HG03103 (cell line): ENCODE results near the gene MED13L.

ENCODE experiments used
- ATAC-seq: cut with Tn5 transposase; IDR thresholded peaks from one replicate; pipeline ENCODE4 v1.9.1; 2021; ENCODE audit warnings: low read depth; ENCODE audit not compliant: unreplicated experiment

MED13L gene

GRCh38 chr12:116188581-116188980 lies 88.9 kb downstream of the MED13L start:
- ATAC-seq = no peak

DNA sequence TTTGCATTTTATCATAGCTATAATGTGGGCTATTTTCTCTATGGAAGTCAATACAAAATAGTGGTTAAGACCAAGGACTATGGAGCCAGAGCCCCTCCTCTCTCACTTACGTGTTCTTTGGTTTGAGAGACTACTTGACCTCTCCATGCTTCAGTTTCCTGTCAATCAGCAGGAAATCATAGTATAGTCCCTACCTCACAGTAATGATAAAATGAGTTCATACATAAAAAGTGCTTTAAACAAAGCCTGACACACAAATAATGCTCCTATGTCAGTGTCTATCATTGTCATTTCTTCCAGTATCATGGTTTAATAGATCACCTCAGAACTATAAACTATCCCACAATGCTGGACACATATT lies 90.4 kb downstream of the MED13L start:
- no peak for ATAC-seq

- ATAC-seq = no peak
These were observed 90.9 kb downstream of the MED13L start for GRCh38 chr12:116186482-116187150.

DNA sequence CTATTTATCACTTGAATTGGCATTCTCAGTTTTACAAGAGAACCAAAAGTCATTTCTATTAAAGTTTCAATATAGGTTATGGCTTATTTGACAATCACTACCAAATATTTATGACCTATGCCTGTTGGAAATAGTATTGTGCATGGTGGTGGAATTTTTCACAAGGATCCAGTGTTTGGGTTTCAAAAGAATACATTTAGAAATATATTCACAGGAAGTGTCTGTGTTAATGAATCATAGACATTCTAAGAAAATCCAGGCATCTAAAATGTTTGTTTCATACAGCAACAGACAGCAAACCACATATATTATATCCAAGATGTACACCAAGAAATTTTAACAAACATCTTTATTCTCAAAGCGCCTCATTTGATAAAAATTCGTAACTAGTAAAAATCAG lies 92.7 kb downstream of the MED13L start:
- ATAC-seq = no peak

- ATAC-seq = no peak
These were observed 93.8 kb downstream of the MED13L start for GRCh38 chr12:116183741-116184141.

DNA sequence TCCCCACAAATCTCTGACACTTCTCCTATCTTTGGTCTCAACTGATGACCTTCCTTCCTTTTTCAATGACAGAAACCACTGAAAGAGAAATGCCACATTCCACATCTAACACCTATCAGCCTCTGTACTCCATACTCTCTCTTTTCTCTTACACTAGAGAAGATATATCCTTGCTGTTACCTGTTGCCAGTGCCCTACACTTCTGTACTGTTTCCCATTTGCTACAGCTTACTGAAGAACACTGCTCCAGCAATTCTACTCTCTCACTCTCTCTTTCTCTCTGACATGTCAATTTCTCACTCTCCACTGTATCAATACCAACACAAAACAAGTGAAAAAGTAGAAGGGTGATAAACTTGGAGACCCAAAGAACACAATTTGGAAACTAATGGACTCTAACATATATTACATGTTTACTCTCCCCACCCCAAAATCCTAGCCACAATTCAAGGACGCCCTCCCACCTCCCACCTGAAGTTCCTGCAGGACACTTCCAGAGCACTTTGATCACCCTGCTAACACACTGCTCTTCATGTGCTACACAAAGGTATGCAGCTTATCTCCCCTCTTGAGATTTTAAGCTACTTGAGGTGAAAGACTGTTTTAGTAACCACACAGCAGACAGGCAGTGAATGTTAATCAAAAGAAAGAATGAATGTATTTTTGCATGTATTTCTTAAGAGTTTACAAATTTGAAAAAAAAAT lies 95.0 kb downstream of the MED13L start:
- ATAC-seq = no peak

- no peak for ATAC-seq
These were observed 97.0 kb downstream of the MED13L start for GRCh38 chr12:116180448-116180847.

DNA sequence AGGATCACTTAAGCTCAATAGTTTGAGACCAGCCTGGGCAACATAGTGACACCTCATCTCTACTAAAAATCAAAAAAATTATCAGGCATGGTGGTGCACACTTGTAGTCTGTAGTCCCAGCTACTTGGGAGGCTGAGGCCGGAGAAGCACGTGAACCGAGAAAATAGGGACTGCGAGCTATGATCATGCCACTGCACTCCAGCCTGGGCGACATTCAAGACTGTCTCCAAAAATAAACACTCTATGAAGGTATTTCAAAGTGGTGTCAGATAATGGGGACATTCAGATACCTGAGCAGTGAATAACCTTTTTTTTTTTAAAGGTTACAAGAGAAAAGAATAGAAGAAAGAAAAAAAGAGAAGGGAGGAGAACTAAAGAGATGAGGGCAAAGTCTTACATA lies 98.1 kb downstream of the MED13L start:
- no peak for ATAC-seq

DNA sequence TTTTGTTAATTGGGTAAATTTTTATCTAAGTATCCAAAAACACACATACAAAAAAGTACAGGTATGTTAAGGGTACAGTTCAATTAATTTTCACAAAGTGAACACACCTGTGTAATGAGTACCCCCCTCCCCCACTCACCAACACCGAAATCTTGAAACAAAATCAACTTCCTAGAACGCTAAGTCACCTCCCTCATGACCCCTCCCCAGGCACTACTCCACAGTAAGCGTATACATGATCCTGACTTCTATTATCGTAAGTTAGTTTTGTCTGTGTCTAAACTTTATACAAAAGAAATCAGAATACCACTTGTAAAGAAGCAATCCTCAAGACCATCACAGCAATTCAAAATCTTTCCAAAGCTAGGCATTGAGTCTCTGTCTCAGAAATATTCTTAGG lies 100.5 kb downstream of the MED13L start:
- no peak for ATAC-seq

GRCh38 chr12:116174904-116175303 lies 102.6 kb downstream of the MED13L start:
- no peak for ATAC-seq

GRCh38 chr12:116174006-116174405 lies 103.5 kb downstream of the MED13L start:
- no peak for ATAC-seq

DNA sequence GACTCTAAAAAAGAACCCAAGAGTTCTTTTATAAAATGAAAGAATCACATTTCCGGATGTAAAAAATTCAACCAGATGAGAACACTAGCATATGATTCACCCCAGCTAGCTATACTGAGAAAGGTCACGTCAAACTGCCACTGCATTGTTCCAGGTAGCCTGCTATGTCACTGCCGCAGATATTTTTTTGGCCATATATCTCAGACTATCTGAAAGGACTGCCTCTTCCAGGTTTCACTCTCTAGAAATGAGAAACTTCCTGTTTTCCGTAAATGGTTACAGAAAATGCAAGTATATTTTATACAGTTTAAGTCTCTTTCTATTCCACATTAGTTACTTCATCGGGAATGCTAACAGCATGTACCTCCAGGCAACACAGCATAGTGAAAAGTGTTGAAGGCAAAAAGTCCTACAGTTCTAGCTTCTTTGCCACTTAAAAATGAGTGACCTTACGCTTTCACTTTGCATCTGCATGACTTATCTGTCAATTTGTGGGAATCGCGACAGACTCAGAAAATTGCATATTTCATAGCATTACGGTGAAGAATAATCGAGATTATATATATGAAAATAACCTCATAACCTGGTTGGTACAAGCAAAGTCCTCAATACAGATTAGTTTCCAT lies 105.2 kb downstream of the MED13L start:
- peak; percentile 81 for ATAC-seq

DNA sequence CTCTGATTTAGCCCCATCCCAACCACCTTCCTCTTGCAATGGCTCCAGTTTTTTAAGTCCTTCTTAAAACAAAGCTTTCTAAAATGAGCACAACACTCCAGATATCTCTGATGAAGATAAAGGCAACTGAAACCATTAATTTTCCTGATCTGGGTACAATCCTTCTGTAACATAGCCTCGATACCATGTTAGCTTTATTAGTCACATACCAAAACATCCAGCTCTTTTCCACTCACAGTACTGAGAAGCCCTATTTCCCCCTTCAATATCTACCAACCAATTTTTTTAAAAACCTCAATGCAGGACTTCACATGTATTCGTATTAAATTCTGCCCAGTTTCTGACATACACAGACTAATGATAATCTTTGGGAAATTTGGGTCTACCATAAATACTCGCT lies 105.9 kb downstream of the MED13L start:
- no peak for ATAC-seq

DNA sequence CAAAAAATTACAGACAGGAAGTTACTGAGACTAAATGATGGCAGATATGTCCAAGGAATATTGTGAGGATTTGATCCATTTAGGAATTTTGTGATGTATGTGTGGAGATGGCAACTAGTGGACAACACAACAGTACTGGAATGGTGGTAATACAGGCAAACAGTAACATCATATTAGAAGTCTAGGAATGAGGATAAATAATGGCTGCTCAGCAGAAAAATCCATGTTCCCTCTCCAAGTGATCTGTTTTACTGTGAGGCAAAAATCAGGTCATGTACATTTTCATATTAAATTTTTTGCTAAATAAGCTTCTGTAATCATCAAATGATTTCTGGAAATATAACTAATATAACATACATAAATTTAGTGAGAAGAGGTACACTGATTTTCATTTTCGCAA lies 108.4 kb downstream of the MED13L start:
- no peak for ATAC-seq

DNA sequence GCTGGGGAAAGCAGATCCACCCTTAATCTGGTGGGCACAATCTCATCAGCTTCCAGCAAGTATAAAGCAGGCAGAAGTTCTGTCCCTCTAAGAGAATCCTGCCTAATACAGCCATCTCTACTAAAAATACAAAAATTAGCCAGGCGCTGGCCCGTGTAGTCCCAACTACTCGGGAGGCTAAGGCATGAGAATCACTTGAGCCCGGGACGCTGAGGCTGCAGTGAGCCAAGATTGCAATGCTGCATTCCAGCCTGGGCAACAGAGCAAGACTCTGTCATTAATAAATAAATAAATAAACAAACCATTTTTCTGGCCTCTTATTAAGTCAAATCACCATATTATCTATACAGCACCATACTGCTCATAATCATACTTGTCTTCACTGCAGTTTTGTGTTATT lies 111.2 kb downstream of the MED13L start:
- no peak for ATAC-seq

DNA sequence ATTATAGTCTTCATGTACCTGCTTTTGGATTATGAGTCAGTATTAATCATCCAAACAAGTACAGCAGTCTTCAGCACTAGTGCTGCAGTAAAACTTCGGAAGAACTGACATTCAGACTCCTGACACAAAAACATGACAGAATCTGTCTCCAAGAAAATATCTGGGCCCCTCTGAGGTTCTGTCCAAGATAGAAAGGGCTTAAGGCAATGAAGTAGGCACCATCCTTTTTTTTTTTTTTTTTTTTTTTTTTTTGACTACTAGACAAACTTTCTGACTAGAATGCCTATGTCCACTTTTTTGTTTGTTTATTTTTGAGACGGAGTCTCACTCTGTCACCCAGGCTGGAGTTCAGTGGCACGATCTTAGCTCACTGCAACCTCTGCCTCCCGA lies 112.5 kb downstream of the MED13L start:
- no peak for ATAC-seq

- no peak for ATAC-seq
These were observed 113.0 kb downstream of the MED13L start for GRCh38 chr12:116164250-116165035.

GRCh38 chr12:116162071-116162470 lies 115.4 kb downstream of the MED13L start:
- ATAC-seq = no peak

DNA sequence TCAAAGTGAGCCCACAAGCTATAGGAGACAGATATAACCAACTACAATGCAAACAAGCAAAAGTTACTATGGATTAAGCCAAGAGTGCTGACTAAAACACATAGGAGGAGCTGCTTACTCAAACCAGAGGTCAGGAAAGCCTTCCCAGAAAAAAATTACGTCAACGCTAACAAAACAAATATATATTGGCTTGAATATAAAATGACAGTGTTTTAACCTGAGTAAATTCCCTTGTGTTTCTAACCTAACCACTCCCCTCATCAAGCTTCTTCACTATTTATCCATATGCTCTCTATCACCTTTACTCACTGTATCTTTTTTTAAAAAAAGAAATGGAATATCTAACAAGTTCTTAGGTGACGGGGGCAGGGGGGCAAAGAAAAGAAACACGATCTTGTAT lies 115.9 kb downstream of the MED13L start:
- ATAC-seq = no peak

DNA sequence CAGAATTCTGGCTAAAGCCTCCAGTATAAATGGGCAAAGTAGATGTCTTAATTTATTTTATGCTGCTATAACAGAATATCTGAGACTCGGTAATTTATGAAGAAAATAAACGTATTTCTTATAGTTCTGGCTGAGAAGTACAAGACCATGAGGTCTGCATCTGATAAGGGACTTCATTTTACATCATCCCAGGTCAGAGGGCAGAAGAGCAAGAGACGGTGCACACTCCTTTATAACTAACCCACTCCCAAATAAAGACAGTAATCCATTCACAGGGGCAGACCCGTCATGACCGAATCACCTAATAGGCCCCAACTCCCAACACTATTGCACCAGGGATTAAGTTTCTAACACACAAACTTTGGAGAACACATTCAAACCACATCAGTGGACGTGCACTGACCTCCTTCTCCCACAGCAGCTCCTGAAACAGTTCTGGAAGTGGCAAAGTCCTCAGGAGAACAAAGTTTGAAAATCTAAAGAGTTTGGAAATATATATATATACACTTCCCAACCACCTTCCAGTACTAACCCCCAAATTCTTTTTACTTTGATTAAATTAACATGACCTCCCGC lies 116.5 kb downstream of the MED13L start:
- ATAC-seq = no peak

GRCh38 chr12:116160231-116160630 lies 117.3 kb downstream of the MED13L start:
- no peak for ATAC-seq
